Activated T-helper 17 cell treated with anti-CD3 and anti-CD28 coated beads, Interleukin-2, amount 50 U/mL, for 72 hours (primary cell): ENCODE data around the gene PSTPIP1. TPM values are rescaled to one million over a fixed set of nuclear protein-coding genes. Genes with fewer than 3 reads are reported as not detected.

ENCODE experiments used
- ATAC-seq: fragments of 150-1000 bp; cut with Tn5 transposase; replicated peaks from 2 replicates; pipeline ENCODE4 v1.10.0; 2021; ENCODE audit warnings: mild to moderate bottlenecking, moderate library complexity
- H3K27ac Mint-ChIP-seq: one replicate; pipeline ENCODE4 v1.8.0; 2022; ENCODE audit warnings: mixed read lengths
- H3K27me3 Mint-ChIP-seq: one replicate; pipeline ENCODE4 v1.8.0; 2022; ENCODE audit warnings: mixed read lengths
- H3K36me3 Mint-ChIP-seq: one replicate; pipeline ENCODE4 v1.8.0; 2022; ENCODE audit warnings: low read depth, mild to moderate bottlenecking, mixed read lengths
- H3K4me1 Mint-ChIP-seq: one replicate; pipeline ENCODE4 v1.8.0; 2022; ENCODE audit warnings: mixed read lengths
- H3K4me3 Mint-ChIP-seq: one replicate; pipeline ENCODE4 v1.8.0; 2022; ENCODE audit warnings: mild to moderate bottlenecking, mixed read lengths
- H3K9me3 Mint-ChIP-seq: one replicate; pipeline ENCODE4 v1.8.0; 2022; ENCODE audit warnings: mixed read lengths
- total RNA-seq, 2 donors: library from RNA; stranded (reverse); gene quantifications; one replicate each; pipeline ENCODE4 v1.2.3, GENCODE V29; 2022

PSTPIP1 gene
- total RNA-seq, 2 donors from 2014 or later, result 125 to 137 TPM

DNA sequence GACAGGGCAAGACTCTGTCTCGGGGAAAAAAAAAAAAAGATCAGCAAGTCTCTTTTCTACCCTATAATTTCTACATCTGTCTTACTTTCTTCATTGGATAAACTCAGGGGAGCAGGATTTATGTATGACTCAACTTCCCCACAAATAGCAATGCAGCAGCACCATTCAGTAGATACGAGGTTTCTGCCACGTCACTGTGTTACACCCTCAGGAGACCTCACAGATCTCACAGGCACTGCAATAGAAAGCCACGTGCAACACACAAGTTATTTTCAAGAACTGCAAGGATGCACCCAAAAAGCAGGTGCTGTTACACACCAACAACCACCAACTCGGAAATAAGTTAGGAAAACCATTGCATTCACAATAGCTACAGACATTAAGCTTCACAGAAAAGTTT lies 45.7 kb downstream of the PSTPIP1 start:
- peak overlapping the region; percentile 33 for H3K27ac Mint-ChIP-seq
- H3K9me3 Mint-ChIP-seq, result peaks cover 4% of the 10 kb centered on the region
- H3K4me1 Mint-ChIP-seq, result peaks cover 21% of the 10 kb centered on the region
- H3K4me3 Mint-ChIP-seq, result no peak overlapping the region
- peaks cover 36% of the 10 kb centered on the region for H3K36me3 Mint-ChIP-seq
- ATAC-seq, result peak; percentile 27
- H3K27me3 Mint-ChIP-seq, result no peaks in the 10 kb centered on the region

GRCh38 chr15:77042245-77042919 lies 47.5 kb downstream of the PSTPIP1 start:
- Mint-ChIP-seq H3K27ac (no peak overlapping the region), H3K4me3 (no peak overlapping the region), H3K4me1 (peaks cover 21% of the 10 kb centered on the region), H3K27me3 (no peaks in the 10 kb centered on the region), H3K9me3 (peaks cover 4% of the 10 kb centered on the region), H3K36me3 (peaks cover 27% of the 10 kb centered on the region)
- ATAC-seq, result no peak

DNA sequence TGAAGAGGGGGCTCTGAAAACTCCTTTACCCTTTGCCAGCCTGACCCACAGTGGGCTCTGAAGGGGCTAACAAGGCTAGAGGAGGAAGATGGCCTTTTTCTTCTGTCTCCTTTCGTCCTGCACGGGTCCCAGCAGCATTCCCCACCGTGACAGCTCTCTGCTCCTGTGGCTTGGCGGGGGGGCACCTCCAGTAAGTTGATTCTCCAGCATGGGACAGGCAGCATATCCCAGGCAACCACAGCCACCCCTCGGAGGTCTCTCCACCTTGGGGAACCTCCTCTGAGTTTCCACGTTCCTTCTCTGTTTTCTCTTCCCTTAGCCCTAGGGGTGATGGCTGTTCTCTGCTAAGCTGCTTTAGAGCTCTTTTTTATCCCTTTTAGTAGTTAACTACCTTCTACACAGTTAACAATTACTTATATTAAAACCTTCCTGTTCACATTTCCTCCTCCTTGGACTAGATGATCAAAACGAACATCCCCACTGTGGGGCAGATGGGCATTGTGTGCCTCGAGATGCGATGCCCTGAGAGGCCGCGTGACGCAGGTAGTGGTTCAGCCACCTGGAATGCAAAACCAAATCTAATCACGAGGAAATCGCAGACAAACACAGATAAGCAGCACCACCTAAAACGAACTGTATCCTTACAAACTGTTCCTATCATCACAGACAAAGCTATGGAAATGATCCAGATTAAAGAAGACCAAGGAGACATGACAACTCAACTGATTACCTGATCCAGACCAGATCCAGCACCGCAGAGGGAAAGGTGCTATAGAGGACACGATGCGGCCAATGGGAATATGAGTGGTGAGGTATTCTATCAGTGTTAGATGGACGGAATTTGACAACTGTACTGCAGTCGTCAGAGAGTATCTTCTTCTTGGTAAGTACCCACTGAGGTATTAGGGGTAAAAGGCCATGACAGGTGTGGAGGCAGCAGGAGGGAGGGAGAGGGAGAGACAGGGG lies 48.3 kb downstream of the PSTPIP1 start:
- H3K27ac Mint-ChIP-seq, result peak overlapping the region; percentile 2
- peaks cover 21% of the 10 kb centered on the region for H3K36me3 Mint-ChIP-seq
- no peak for ATAC-seq
- H3K27me3 Mint-ChIP-seq, result no peaks in the 10 kb centered on the region
- peaks cover 21% of the 10 kb centered on the region for H3K4me1 Mint-ChIP-seq
- H3K9me3 Mint-ChIP-seq, result peaks cover 4% of the 10 kb centered on the region
- no peak overlapping the region for H3K4me3 Mint-ChIP-seq

DNA sequence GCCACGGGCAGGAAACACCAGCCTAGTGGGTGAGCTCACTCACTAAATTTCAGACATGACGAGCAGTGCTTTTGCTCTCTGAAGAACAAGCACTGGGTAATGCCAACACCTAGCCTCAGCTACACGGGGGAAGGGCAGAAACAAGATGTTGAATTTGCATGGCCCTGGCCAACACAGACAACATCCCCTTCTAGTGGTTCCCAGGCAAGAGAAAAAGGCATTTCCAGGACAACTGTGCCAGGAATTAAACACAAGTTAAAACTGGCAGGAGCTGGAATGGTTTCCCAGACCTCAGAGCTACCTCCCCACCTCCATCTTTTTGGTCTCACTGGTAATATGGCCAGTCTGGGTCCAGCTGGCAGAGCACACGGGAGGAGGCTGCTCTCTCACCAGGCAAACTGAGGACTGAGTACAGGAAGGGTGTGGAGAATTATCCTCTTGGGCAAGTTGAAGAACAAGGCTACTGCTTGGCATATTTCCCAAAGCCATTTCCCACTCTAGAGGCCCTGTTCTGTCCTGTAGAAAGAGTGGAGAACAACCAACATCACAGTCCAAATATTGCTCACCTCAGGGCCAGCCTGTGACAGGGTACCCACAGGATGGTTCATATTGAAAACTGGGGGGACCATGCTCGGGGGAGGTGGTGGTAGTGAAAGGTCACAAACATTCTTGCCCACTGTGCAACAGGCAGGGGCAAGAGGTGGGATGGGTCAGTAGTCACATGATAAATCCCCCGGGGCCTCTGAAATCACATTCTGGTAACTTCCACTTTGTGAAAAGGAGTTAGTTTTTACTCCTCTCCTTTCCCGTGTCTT lies 49.5 kb downstream of the PSTPIP1 start:
- Mint-ChIP-seq H3K27me3 (no peaks in the 10 kb centered on the region), H3K4me3 (no peak overlapping the region), H3K36me3 (peaks cover 21% of the 10 kb centered on the region), H3K27ac (peak overlapping the region; percentile 79), H3K9me3 (peaks cover 4% of the 10 kb centered on the region), H3K4me1 (peaks cover 17% of the 10 kb centered on the region)
- ATAC-seq, result no peak

- Mint-ChIP-seq H3K27ac (peak overlapping the region; percentile 79), H3K4me1 (peaks cover 13% of the 10 kb centered on the region), H3K4me3 (no peak overlapping the region), H3K9me3 (no peaks in the 10 kb centered on the region), H3K27me3 (no peaks in the 10 kb centered on the region), H3K36me3 (peaks cover 16% of the 10 kb centered on the region)
- ATAC-seq, result no peak
These were observed 51.1 kb downstream of the PSTPIP1 start for GRCh38 chr15:77045985-77046384.

DNA sequence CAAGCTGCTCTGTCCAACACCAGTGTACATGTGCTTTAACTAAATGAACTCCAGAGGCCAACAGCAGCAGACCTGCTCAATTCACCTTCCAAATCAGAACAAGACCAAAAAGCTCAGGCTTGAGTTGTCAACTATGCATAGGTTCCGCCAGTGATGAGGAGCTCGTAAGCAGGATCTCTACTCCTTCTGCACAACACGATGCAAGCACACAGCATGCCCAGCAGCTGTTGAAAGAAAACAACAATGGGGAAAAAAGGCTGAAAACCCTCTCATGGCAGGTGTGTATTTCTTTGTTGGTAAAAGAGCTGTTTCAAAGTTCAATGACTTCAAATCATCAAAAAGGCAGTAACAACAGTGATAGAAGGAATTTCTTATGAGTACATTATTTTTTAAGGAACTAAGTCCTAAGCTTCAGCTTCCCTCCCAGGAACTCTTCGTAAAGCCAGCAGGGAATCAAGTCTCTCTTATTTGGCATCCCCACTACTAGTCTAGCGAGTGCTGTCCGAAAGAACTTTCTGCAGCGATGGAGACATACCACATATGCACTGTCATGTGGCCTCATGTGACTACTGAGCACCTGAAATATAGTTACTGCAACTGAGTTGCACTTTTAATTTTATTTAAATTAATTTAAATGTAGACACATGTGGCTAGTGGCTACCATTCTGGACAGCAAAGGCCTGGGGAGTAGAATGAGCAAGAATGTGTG lies 51.9 kb downstream of the PSTPIP1 start:
- Mint-ChIP-seq H3K9me3 (no peaks in the 10 kb centered on the region), H3K4me3 (no peak overlapping the region), H3K36me3 (peaks cover 21% of the 10 kb centered on the region), H3K27ac (no peak overlapping the region), H3K27me3 (no peaks in the 10 kb centered on the region), H3K4me1 (peaks cover 13% of the 10 kb centered on the region)
- no peak for ATAC-seq

DNA sequence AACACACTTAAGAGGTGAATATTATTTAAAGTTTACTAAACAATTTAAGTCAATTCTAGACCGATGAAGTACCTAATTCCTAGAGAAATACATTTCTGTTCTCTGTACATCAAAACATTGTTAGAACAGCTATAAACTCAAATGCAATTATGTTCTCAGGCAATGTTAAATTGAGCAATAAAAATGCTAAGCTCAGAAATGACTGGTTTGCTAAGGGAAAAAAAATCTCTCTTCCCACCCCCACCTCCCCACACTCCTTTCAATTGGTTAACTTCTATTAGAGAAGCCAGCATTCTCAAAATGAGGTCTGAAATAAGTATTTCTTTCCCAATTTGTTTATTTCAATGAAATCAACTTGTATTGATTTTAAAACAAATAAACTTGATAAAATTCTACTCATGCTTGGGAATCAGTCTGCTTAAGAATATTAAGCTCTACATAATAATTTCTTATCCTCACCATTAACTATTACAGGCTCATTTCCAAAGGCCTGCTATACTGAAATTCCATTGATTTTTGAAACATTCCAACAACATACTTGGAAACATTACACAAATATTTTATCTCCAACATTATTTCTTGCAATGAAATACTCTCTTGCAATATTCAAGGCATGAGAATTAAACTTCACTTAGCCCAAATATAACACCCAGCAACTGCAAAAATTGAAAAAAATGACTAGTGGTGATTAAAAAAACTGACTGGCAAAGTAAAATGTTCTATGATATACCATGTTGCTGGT lies 53.4 kb downstream of the PSTPIP1 start:
- H3K4me1 Mint-ChIP-seq, result peaks cover 11% of the 10 kb centered on the region
- ATAC-seq, result no peak

DNA sequence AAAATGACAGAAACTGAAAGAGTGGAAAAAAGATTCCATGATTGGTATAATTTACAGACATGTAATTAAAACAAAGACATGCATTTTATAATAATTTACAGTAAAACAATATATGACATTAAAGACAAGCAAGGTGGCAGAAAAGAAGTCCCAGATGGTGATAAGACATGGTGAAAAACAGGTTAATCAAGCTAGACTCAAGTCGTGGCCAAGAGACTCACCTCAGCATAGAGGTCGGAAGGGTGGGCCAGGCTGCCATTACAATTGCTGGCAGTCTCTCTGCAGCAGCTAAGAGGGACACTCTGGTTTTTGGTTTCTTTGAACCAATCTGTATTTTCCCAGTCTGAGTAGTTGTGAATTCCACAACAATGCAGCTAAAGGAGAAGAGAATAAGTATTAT lies 57.6 kb downstream of the PSTPIP1 start:
- Mint-ChIP-seq H3K36me3 (peaks cover 14% of the 10 kb centered on the region), H3K27me3 (no peaks in the 10 kb centered on the region), H3K27ac (no peak overlapping the region), H3K9me3 (no peaks in the 10 kb centered on the region), H3K4me3 (no peak overlapping the region), H3K4me1 (peaks cover 1% of the 10 kb centered on the region)
- ATAC-seq, result no peak

More for the DNA sequence above, 53.4 kb downstream of the PSTPIP1 start:
- Mint-ChIP-seq H3K9me3 (no peaks in the 10 kb centered on the region), H3K27me3 (no peaks in the 10 kb centered on the region), H3K36me3 (peaks cover 30% of the 10 kb centered on the region), H3K4me3 (no peak overlapping the region), H3K27ac (no peak overlapping the region)

- Mint-ChIP-seq H3K4me1 (peaks cover 6% of the 10 kb centered on the region), H3K27ac (no peak overlapping the region), H3K9me3 (no peaks in the 10 kb centered on the region), H3K27me3 (no peaks in the 10 kb centered on the region), H3K36me3 (peaks cover 14% of the 10 kb centered on the region), H3K4me3 (no peak overlapping the region)
- no peak for ATAC-seq
These were observed 58.8 kb downstream of the PSTPIP1 start for GRCh38 chr15:77053709-77054108.

- Mint-ChIP-seq H3K27ac (no peak overlapping the region), H3K36me3 (peaks cover 7% of the 10 kb centered on the region), H3K9me3 (no peaks in the 10 kb centered on the region), H3K4me1 (peaks cover 6% of the 10 kb centered on the region), H3K27me3 (no peaks in the 10 kb centered on the region), H3K4me3 (no peak overlapping the region)
- no peak for ATAC-seq
These were observed 62.1 kb downstream of the PSTPIP1 start for GRCh38 chr15:77057072-77057471.

GRCh38 chr15:77057685-77058084 lies 62.8 kb downstream of the PSTPIP1 start:
- Mint-ChIP-seq H3K27me3 (no peaks in the 10 kb centered on the region), H3K36me3 (peaks cover under 1% of the 10 kb centered on the region), H3K4me3 (no peak overlapping the region), H3K4me1 (peaks cover 6% of the 10 kb centered on the region), H3K27ac (peak overlapping the region; percentile 18), H3K9me3 (no peaks in the 10 kb centered on the region)
- peak; percentile 70 for ATAC-seq

DNA sequence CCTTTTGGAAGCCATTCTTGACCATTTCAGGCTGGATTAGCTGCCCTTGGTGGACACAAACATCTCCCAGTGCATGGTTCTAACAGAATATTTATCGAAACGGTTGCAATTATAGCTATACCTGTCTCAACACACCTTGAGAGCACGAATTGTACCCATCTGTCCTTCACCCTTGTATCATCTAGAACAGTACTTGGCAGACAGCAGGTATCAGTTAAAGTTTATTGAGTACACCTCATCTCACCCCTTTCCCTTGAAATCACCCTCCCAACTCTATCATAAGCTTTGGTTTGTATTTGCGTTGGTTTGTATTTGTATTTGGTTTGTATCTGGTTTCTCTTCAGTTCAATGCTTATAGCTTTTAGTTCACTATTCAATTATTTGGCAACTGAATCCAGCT lies 63.5 kb downstream of the PSTPIP1 start:
- no peak for ATAC-seq
- Mint-ChIP-seq H3K27ac (no peak overlapping the region), H3K36me3 (no peaks in the 10 kb centered on the region), H3K4me3 (no peak overlapping the region), H3K4me1 (peaks cover 6% of the 10 kb centered on the region), H3K27me3 (no peaks in the 10 kb centered on the region), H3K9me3 (no peaks in the 10 kb centered on the region)

- ATAC-seq, result no peak
- Mint-ChIP-seq H3K4me3 (no peak overlapping the region), H3K4me1 (peaks cover 6% of the 10 kb centered on the region), H3K9me3 (no peaks in the 10 kb centered on the region), H3K36me3 (no peaks in the 10 kb centered on the region), H3K27me3 (no peaks in the 10 kb centered on the region), H3K27ac (no peak overlapping the region)
These were observed 64.9 kb downstream of the PSTPIP1 start for GRCh38 chr15:77059786-77060361.
